ENCODE data around the gene COL4A3. TPM values are rescaled to one million over a fixed set of nuclear protein-coding genes. Genes with fewer than 3 reads are reported as not detected.

Gene COL4A3
- total and polyA plus RNA-seq, 8 donors, result under 0.01 to 2.9 (median 0.90) TPM

GRCh38 chr2:227248876-227249275, 84.5 kb downstream of the COL4A3 start:
- no peaks in the 10 kb centered on the region for H3K4me1 ChIP-seq
- 56 to 74% (median 63%) methylated on average over 1 to 2 of the region's 2 CpGs for WGBS, 5 donors
- no peak overlapping the region for H3K4me3 ChIP-seq
- no peaks in the 10 kb centered on the region for H3K27me3 ChIP-seq
- intact Hi-C loops (cut with DNase I; ENCODE audit: low total_unique reads), result no loop called here
- TF ChIP-seq EP300 (IDR thresholded peaks at IDR 0.05) (no peak), POLR2AphosphoS5 (IDR thresholded peaks at IDR 0.05) (no peak), POLR2A (IDR thresholded peaks at IDR 0.05) (no peak)
- TF ChIP-seq, protein P1, sequence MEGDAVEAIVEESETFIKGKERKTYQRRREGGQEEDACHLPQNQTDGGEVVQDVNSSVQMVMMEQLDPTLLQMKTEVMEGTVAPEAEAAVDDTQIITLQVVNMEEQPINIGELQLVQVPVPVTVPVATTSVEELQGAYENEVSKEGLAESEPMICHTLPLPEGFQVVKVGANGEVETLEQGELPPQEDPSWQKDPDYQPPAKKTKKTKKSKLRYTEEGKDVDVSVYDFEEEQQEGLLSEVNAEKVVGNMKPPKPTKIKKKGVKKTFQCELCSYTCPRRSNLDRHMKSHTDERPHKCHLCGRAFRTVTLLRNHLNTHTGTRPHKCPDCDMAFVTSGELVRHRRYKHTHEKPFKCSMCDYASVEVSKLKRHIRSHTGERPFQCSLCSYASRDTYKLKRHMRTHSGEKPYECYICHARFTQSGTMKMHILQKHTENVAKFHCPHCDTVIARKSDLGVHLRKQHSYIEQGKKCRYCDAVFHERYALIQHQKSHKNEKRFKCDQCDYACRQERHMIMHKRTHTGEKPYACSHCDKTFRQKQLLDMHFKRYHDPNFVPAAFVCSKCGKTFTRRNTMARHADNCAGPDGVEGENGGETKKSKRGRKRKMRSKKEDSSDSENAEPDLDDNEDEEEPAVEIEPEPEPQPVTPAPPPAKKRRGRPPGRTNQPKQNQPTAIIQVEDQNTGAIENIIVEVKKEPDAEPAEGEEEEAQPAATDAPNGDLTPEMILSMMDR (IDR thresholded peaks at IDR 0.05), result no peak
- no peak for DNase-seq
- no peak overlapping the region for H3K27ac ChIP-seq
- H3K36me3 ChIP-seq, result no peaks in the 10 kb centered on the region
- no peaks in the 10 kb centered on the region for H3K9me3 ChIP-seq

- intact Hi-C loops (cut with DNase I; ENCODE audit: low total_unique reads), result no loop called here
- WGBS, 5 donors, result 61 to 76% (median 68%) methylated on average over 2 of the region's 2 CpGs
- TF ChIP-seq POLR2AphosphoS5 (IDR thresholded peaks at IDR 0.05) (no peak), POLR2A (IDR thresholded peaks at IDR 0.05) (no peak), EP300 (IDR thresholded peaks at IDR 0.05) (no peak)
- TF ChIP-seq, protein P1 (IDR thresholded peaks at IDR 0.05), result no peak
These were observed 88.4 kb downstream of the COL4A3 start for GRCh38 chr2:227252831-227253230.

GRCh38 chr2:227256605-227257004, 92.2 kb downstream of the COL4A3 start:
- peaks cover 0 to 18% (median 3%) of the 10 kb centered on the region in 4 donors for H3K36me3 ChIP-seq
- intact Hi-C loops (cut with DNase I; ENCODE audit: low total_unique reads), result no loop called here
- no peak for DNase-seq
- no peak overlapping the region for H3K4me3 ChIP-seq
- no peaks in the 10 kb centered on the region for H3K27me3 ChIP-seq
- no peaks in the 10 kb centered on the region for H3K4me1 ChIP-seq
- H3K27ac ChIP-seq, result no peak overlapping the region
- TF ChIP-seq POLR2A (IDR thresholded peaks at IDR 0.05), result no peak
- no peak for TF ChIP-seq EP300 (IDR thresholded peaks at IDR 0.05)
- TF ChIP-seq, protein P1 (IDR thresholded peaks at IDR 0.05), result no peak
- TF ChIP-seq POLR2AphosphoS5 (IDR thresholded peaks at IDR 0.05), result no peak
- peaks cover 0 to 6% (median 0%) of the 10 kb centered on the region in 4 donors for H3K9me3 ChIP-seq

More at GRCh38 chr2:227252831-227253230, 88.4 kb downstream of the COL4A3 start:
- no peaks in the 10 kb centered on the region for H3K9me3 ChIP-seq
- no peak for DNase-seq
- H3K27me3 ChIP-seq, result no peaks in the 10 kb centered on the region
- H3K27ac ChIP-seq, result no peak overlapping the region
- peaks cover 0 to 10% (median under 1%) of the 10 kb centered on the region in 4 donors for H3K36me3 ChIP-seq
- H3K4me1 ChIP-seq, result no peaks in the 10 kb centered on the region
- H3K4me3 ChIP-seq, result no peak overlapping the region

DNA sequence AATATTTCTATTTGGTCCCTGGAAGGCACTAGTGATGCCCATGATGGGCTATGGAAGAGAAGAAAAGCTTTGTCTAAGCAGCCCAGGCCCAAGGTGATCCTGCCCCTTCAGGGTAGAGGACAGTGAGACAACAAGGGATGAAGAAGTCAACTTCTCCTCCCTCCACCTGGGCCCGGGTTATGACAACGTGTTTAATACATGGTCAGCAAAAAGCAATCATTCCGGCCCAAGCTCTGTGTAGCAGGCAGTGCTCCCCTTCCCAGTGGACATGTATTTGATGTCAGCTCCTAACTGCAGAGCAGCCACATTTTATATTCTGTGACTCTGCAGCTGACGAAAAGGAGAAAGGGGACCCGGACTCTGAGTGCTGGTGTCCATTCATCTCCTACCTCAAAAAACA, 93.4 kb downstream of the COL4A3 start:
- Histone ChIP-seq H3K4me1 (no peaks in the 10 kb centered on the region), H3K4me3 (no peak overlapping the region), H3K9me3 (peaks cover 0 to 6% (median 0%) of the 10 kb centered on the region in 4 donors), H3K27ac (no peak overlapping the region), H3K27me3 (no peaks in the 10 kb centered on the region), H3K36me3 (peaks cover 0 to 18% (median 3%) of the 10 kb centered on the region in 4 donors)
- no peak for DNase-seq
- intact Hi-C loops (cut with DNase I; ENCODE audit: low total_unique reads), result no loop called here
- TF ChIP-seq, protein P1 (IDR thresholded peaks at IDR 0.05), result no peak
- 89 to 96% (median 96%) methylated on average over 5 of the region's 5 CpGs for WGBS, 5 donors

Data from stomach (tissue), 9 donors.